ENCODE data around the gene DNM1L. TPM values are rescaled to one million over a fixed set of nuclear protein-coding genes. Genes with fewer than 3 reads are reported as not detected.

DNM1L gene
- total and polyA plus RNA-seq, 9 of the 15 experiments (the other 6 are each of a cell fraction or from before 2014, with no cell fraction given) = 24.1 to 82.8 (median 61.5) TPM

DNA sequence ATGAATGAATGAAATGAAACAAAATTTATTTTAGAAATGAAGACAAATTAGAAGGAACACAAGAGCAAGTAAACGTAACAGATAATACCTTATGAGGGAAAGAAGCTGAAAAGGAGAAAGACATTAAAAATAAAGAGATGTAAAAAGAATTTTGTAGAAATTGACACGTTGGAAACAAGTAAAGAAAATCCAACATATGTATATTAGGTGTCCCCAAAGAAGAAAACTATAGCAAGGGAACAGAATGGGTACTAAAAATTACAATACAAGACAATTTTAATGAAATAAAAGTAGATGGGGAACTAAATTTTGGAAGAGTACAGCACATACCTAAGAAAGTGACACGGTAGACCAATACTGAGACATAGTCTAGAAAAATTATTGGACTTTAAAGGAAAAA lies 16.7 kb downstream of the DNM1L start:
- Histone ChIP-seq H3K36me3 (ENCODE audit: control insufficient read depth, insufficient read depth, low read length) (peaks cover 12% of the 10 kb centered on the region; the same call in 2 of the 3 replicates), H3K9ac (ENCODE audit: insufficient read depth in 1 of 2, low read depth in 2 of 2, low read length in 2 of 2) (no peak overlapping the region), H3K9me1 (ENCODE audit: control insufficient read depth, insufficient read depth, low read length) (no peaks in the 10 kb centered on the region), H4K20me1 (replicated peaks; ENCODE audit: control insufficient read depth, insufficient read depth, low read length) (no peaks in the 10 kb centered on the region), H3K9me3 (replicated peaks; ENCODE audit: control insufficient read depth, insufficient read depth, low read depth, low read length) (no peaks in the 10 kb centered on the region), H3K79me2 (ENCODE audit: control insufficient read depth, insufficient read depth, low read length) (peaks cover 85% of the 10 kb centered on the region), H3K4me1 (replicated peaks in 1 of 2; ENCODE audit: control insufficient read depth in 2 of 2, insufficient read depth in 2 of 2, low read length in 2 of 2) (peaks cover 6 to 11% of the 10 kb centered on the region in 2 experiments; a peak in 2 of 5 replicates), H3K27ac (ENCODE audit: extremely low read depth, low read depth, low read length) (no peak overlapping the region), H2AFZ (ENCODE audit: low read depth, low read length) (no peak overlapping the region), H3K4me3 (no peak overlapping the region), H3K27me3 (ENCODE audit: control insufficient read depth in 2 of 2, insufficient read depth in 2 of 2, low read length in 2 of 2) (no peaks in the 10 kb centered on the region), H3K4me2 (ENCODE audit: insufficient read depth, low read length) (no peak overlapping the region)
- no peak for FAIRE-seq
- no peak for TF ChIP-seq ELF4 (CRISPR knock-in tag; IDR thresholded peaks at IDR 0.05)
- TF ChIP-seq RBM15 (IDR thresholded peaks at IDR 0.05; ENCODE audit: insufficient read depth, low read length) = no peak
- TF ChIP-seq, protein P1, sequence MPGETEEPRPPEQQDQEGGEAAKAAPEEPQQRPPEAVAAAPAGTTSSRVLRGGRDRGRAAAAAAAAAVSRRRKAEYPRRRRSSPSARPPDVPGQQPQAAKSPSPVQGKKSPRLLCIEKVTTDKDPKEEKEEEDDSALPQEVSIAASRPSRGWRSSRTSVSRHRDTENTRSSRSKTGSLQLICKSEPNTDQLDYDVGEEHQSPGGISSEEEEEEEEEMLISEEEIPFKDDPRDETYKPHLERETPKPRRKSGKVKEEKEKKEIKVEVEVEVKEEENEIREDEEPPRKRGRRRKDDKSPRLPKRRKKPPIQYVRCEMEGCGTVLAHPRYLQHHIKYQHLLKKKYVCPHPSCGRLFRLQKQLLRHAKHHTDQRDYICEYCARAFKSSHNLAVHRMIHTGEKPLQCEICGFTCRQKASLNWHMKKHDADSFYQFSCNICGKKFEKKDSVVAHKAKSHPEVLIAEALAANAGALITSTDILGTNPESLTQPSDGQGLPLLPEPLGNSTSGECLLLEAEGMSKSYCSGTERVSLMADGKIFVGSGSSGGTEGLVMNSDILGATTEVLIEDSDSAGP (CRISPR knock-in tag; IDR thresholded peaks at IDR 0.05) = no peak
- TF ChIP-seq SRSF3 (IDR thresholded peaks at IDR 0.05; ENCODE audit: insufficient read depth, low read length) = no peak
- no peak for TF ChIP-seq TGIF2 (CRISPR knock-in tag; IDR thresholded peaks at IDR 0.05)
- TF ChIP-seq ZNF24 (IDR thresholded peaks at IDR 0.05) = no peak
- no peak for TF ChIP-seq HNRNPK (IDR thresholded peaks at IDR 0.05; ENCODE audit: low read depth, low read length, poor library complexity, severe bottlenecking)
- TF ChIP-seq PRMT5 (CRISPR knock-in tag; IDR thresholded peaks at IDR 0.05) = no peak
- TF ChIP-seq ADNP (tag; IDR thresholded peaks at IDR 0.05) = no peak
- no peak for TF ChIP-seq GABPB2 (CRISPR knock-in tag; conservative IDR thresholded peaks at IDR 0.05)
- TF ChIP-seq, protein P2, sequence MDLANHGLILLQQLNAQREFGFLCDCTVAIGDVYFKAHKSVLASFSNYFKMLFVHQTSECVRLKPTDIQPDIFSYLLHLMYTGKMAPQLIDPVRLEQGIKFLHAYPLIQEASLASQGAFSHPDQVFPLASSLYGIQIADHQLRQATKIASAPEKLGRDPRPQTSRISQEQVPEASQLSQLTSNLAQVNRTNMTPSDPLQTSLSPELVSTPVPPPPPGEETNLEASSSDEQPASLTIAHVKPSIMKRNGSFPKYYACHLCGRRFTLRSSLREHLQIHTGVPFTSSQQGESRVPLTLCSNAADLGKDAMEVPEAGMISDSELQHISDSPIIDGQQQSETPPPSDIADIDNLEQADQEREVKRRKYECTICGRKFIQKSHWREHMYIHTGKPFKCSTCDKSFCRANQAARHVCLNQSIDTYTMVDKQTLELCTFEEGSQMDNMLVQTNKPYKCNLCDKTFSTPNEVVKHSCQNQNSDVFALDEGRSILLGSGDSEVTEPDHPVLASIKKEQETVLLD (IDR thresholded peaks at IDR 0.05) = no peak
- TF ChIP-seq ZNF174 (CRISPR knock-in tag; IDR thresholded peaks at IDR 0.05) = no peak
- no peak for TF ChIP-seq DDX20 (tag; IDR thresholded peaks at IDR 0.05; ENCODE audit: low read depth)
- TF ChIP-seq, protein P3, sequence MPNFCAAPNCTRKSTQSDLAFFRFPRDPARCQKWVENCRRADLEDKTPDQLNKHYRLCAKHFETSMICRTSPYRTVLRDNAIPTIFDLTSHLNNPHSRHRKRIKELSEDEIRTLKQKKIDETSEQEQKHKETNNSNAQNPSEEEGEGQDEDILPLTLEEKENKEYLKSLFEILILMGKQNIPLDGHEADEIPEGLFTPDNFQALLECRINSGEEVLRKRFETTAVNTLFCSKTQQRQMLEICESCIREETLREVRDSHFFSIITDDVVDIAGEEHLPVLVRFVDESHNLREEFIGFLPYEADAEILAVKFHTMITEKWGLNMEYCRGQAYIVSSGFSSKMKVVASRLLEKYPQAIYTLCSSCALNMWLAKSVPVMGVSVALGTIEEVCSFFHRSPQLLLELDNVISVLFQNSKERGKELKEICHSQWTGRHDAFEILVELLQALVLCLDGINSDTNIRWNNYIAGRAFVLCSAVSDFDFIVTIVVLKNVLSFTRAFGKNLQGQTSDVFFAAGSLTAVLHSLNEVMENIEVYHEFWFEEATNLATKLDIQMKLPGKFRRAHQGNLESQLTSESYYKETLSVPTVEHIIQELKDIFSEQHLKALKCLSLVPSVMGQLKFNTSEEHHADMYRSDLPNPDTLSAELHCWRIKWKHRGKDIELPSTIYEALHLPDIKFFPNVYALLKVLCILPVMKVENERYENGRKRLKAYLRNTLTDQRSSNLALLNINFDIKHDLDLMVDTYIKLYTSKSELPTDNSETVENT (CRISPR knock-in tag; IDR thresholded peaks at IDR 0.05) = no peak
- TF ChIP-seq, protein P4, sequence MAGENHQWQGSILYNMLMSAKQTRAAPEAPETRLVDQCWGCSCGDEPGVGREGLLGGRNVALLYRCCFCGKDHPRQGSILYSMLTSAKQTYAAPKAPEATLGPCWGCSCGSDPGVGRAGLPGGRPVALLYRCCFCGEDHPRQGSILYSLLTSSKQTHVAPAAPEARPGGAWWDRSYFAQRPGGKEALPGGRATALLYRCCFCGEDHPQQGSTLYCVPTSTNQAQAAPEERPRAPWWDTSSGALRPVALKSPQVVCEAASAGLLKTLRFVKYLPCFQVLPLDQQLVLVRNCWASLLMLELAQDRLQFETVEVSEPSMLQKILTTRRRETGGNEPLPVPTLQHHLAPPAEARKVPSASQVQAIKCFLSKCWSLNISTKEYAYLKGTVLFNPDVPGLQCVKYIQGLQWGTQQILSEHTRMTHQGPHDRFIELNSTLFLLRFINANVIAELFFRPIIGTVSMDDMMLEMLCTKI (IDR thresholded peaks at IDR 0.05; ENCODE audit: partially characterized antibody) = no peak
- no peak for TF ChIP-seq RAD21 (CRISPR knock-in tag; conservative IDR thresholded peaks at IDR 0.05 in 1 of 2, IDR thresholded peaks at IDR 0.05 in 1 of 2)
- BruUV-seq (replicated peaks) = no TSS peak
- in situ Hi-C loops (cut with MboI) (no loop called here), intact Hi-C loops (cut with micrococcal nuclease) (no loop called here)
- ChIA-PET CTCF (ENCODE audit: low intra/inter-chr PET ratio) (no interaction called here), POLR2A (no interaction called here)
- DNase-seq (ENCODE audit: extremely low read depth in 1 of 4, low spot score in 3 of 4) = no peak
- no peak for ATAC-seq
- 94% methylated on average over 3 of the region's 3 CpGs for WGBS (ENCODE audit: insufficient coverage, low coverage, missing lambda C conversion rate)
